ENCODE data around the gene OGDHL. TPM values are rescaled to one million over a fixed set of nuclear protein-coding genes. Genes with fewer than 3 reads are reported as not detected.

Gene OGDHL
- total RNA-seq, 1 donor = not detected

- no peaks in the 10 kb centered on the region for H3K4me1 ChIP-seq (ENCODE audit: insufficient read depth, low read length)
- H3K4me3 ChIP-seq (ENCODE audit: low read length) = no peak overlapping the region
- H3K27me3 ChIP-seq (ENCODE audit: insufficient read depth, low read length) = peaks cover 13% of the 10 kb centered on the region
- no peaks in the 10 kb centered on the region for H3K9me3 ChIP-seq (ENCODE audit: low read depth, low read length)
Measured at GRCh38 chr10:49696311-49696710, 65.8 kb downstream of the OGDHL start.

GRCh38 chr10:49694466-49694865, 67.7 kb downstream of the OGDHL start:
- no peaks in the 10 kb centered on the region for H3K4me1 ChIP-seq (ENCODE audit: insufficient read depth, low read length)
- H3K27me3 ChIP-seq (ENCODE audit: insufficient read depth, low read length) = peaks cover 31% of the 10 kb centered on the region
- no peak overlapping the region for H3K4me3 ChIP-seq (ENCODE audit: low read length)
- no peaks in the 10 kb centered on the region for H3K9me3 ChIP-seq (ENCODE audit: low read depth, low read length)

GRCh38 chr10:49691588-49691987, 70.5 kb downstream of the OGDHL start:
- no peak overlapping the region for H3K4me3 ChIP-seq (ENCODE audit: low read length)
- no peaks in the 10 kb centered on the region for H3K4me1 ChIP-seq (ENCODE audit: insufficient read depth, low read length)
- peaks cover 57% of the 10 kb centered on the region for H3K27me3 ChIP-seq (ENCODE audit: insufficient read depth, low read length)
- no peaks in the 10 kb centered on the region for H3K9me3 ChIP-seq (ENCODE audit: low read depth, low read length)

GRCh38 chr10:49690698-49691356, 71.3 kb downstream of the OGDHL start:
- Histone ChIP-seq H3K4me1 (ENCODE audit: insufficient read depth, low read length) (no peaks in the 10 kb centered on the region), H3K27me3 (ENCODE audit: insufficient read depth, low read length) (peaks cover 57% of the 10 kb centered on the region), H3K4me3 (ENCODE audit: low read length) (no peak overlapping the region), H3K9me3 (ENCODE audit: low read depth, low read length) (no peaks in the 10 kb centered on the region)

- Histone ChIP-seq H3K4me3 (ENCODE audit: low read length) (no peak overlapping the region), H3K9me3 (ENCODE audit: low read depth, low read length) (no peaks in the 10 kb centered on the region), H3K27me3 (ENCODE audit: insufficient read depth, low read length) (peaks cover 57% of the 10 kb centered on the region), H3K4me1 (ENCODE audit: insufficient read depth, low read length) (no peaks in the 10 kb centered on the region)
Measured at GRCh38 chr10:49689882-49690510, 72.1 kb downstream of the OGDHL start.

DNA sequence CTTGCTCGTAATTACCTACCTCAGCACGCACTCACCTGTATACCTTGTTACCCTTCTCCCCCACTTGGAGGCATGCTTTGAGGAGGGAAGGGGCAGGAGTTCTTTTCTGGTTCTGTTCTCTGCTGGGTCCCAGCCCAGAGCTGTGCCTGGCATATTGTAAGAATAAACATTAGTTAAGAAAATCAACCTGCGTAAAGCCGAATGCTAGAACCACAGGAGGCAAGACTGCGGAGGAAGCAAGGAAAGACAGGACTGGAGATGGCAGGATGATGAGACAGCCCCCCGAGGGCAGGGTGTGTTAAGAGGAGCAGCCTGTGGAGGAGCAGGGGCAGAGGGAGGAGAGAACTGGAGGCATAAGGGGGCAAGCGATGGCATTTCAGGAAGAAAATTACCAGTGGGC, 73.2 kb downstream of the OGDHL start:
- H3K4me1 ChIP-seq (ENCODE audit: insufficient read depth, low read length) = no peaks in the 10 kb centered on the region
- H3K4me3 ChIP-seq (ENCODE audit: low read length) = no peak overlapping the region
- H3K9me3 ChIP-seq (ENCODE audit: low read depth, low read length) = no peaks in the 10 kb centered on the region
- H3K27me3 ChIP-seq (ENCODE audit: insufficient read depth, low read length) = peaks cover 57% of the 10 kb centered on the region

- no peaks in the 10 kb centered on the region for H3K4me1 ChIP-seq (ENCODE audit: insufficient read depth, low read length)
Measured at GRCh38 chr10:49688261-49688846, 73.8 kb downstream of the OGDHL start.

DNA sequence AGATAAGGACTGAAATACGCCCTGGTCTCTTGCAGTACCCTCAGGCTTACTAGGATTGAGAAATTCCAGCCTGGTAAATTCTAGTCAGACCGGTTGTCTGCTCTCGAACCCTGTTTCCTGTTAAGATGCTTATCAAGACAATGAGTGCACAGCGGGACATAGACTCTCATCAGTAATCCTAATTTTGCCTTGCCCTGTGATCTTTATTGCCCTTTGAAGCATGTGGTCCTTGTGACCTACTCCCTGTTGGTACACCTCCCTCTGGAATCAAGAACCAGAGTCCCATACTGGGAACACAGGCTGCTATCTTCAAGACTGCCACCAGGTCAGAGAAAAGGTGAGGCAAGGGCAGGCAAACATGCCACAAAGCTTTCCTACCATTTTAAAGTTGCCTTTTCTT, 75.5 kb downstream of the OGDHL start:
- Histone ChIP-seq H3K4me3 (ENCODE audit: low read length) (no peak overlapping the region), H3K4me1 (ENCODE audit: insufficient read depth, low read length) (no peaks in the 10 kb centered on the region), H3K9me3 (ENCODE audit: low read depth, low read length) (no peaks in the 10 kb centered on the region), H3K27me3 (ENCODE audit: insufficient read depth, low read length) (peaks cover 47% of the 10 kb centered on the region)

More at GRCh38 chr10:49688261-49688846, 73.8 kb downstream of the OGDHL start:
- Histone ChIP-seq H3K9me3 (ENCODE audit: low read depth, low read length) (no peaks in the 10 kb centered on the region), H3K4me3 (ENCODE audit: low read length) (no peak overlapping the region), H3K27me3 (ENCODE audit: insufficient read depth, low read length) (peaks cover 56% of the 10 kb centered on the region)

Other genes starting within 250 kb of the OGDHL start
- 32.7 TPM for gene ERCC6, start 223.2 kb downstream of the OGDHL start, total RNA-seq
- 0.10 TPM for gene SLC18A3, start 152.0 kb downstream of the OGDHL start, total RNA-seq
- not detected for gene CHAT, start 148.3 kb downstream of the OGDHL start, total RNA-seq
- gene C10orf53, start 82.7 kb downstream of the OGDHL start, total RNA-seq = not detected
- 31.7 TPM for gene PARG, start 179.7 kb upstream of the OGDHL start, total RNA-seq
- 23.0 TPM for gene TIMM23B, start 179.7 kb upstream of the OGDHL start, total RNA-seq
- 4.4 TPM for gene AGAP6, start 226.1 kb upstream of the OGDHL start, total RNA-seq